Transverse colon (tissue), 4 donors: ENCODE data around the gene CWC27.

Source experiments
- CTCF ChIP-seq, 5 experiments: fragments of 200-600 bp in 3 of 5; fragments of 450-650 bp in 2 of 5; sonication (generic) in 3 of 5; IDR thresholded peaks; 1 replicate in 2 of 5; 2 replicates in 3 of 5; pipeline ENCODE4 v1.5.1; 2016 to 2017; ENCODE audit warnings: antibody characterized with exemption in 5 of 5, inconsistent platforms in 3 of 5, mild to moderate bottlenecking in 2 of 5, moderate library complexity in 1 of 5
- POLR2AphosphoS5 ChIP-seq, 3 donors: sonication (generic); formaldehyde crosslinking; IDR thresholded peaks; one replicate each; pipeline ENCODE4 v1.6.1; 2016; ENCODE audit warnings: antibody characterized with exemption in 3 of 3

GRCh38 chr5:64954518-64954917 is 185.8 kb downstream of the CWC27 start:
- TF ChIP-seq CTCF (IDR thresholded peaks at IDR 0.05) (no peak), POLR2AphosphoS5 (IDR thresholded peaks at IDR 0.05) (no peak)
